ENCODE data around the gene USP7. TPM values are rescaled to one million over a fixed set of nuclear protein-coding genes. Genes with fewer than 3 reads are reported as not detected.

USP7 gene
- total and polyA plus RNA-seq, 12 donors = 22.2 to 84.8 (median 65.7) TPM

DNA sequence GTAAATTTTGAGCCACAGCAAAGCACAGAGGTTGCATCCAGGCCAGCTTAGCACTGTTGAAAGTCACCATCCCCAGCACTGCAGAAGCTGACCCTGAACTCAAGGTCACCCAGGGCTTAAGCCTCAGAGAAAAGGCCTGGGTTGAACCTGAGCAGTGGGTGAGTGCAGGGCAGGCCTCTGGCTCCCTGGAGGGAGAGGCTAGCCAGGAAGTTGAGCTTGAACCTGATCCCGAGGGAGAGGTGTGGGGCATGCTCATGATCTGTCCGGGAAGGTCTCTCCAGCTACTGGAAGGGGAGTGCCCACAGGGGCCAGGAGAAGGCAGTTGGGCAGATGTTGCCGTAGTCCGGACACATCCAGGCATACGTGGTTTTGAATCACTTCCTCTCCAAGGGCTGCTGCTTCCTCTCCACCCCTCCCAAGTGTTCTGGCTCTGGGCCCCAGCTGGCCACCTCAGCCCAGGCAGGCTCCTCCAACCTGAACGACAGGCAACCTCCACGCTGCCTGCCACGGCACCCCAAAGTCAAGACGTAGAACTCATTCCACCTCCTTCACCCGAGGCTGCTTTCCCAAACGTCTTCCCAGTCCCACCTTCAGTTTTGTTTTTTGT, 113.3 kb downstream of the USP7 start:
- intact Hi-C loops (cut with DNase I) = no loop called here
- H3K4me3 ChIP-seq = no peak overlapping the region
- no peaks in the 10 kb centered on the region for H3K27me3 ChIP-seq
- H3K4me1 ChIP-seq = peaks cover 4 to 56% (median 34%) of the 10 kb centered on the region in 9 donors
- TF ChIP-seq, protein P1, sequence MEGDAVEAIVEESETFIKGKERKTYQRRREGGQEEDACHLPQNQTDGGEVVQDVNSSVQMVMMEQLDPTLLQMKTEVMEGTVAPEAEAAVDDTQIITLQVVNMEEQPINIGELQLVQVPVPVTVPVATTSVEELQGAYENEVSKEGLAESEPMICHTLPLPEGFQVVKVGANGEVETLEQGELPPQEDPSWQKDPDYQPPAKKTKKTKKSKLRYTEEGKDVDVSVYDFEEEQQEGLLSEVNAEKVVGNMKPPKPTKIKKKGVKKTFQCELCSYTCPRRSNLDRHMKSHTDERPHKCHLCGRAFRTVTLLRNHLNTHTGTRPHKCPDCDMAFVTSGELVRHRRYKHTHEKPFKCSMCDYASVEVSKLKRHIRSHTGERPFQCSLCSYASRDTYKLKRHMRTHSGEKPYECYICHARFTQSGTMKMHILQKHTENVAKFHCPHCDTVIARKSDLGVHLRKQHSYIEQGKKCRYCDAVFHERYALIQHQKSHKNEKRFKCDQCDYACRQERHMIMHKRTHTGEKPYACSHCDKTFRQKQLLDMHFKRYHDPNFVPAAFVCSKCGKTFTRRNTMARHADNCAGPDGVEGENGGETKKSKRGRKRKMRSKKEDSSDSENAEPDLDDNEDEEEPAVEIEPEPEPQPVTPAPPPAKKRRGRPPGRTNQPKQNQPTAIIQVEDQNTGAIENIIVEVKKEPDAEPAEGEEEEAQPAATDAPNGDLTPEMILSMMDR (IDR thresholded peaks at IDR 0.05) = no peak
- peaks cover 0 to 89% (median 29%) of the 10 kb centered on the region in 9 donors for H3K36me3 ChIP-seq
- H3K27ac ChIP-seq = peak overlapping the region in 9 of 10 donors; percentile 45 to 79 (median 64)
- peak; percentile 71 to 88 (median 78) for ATAC-seq
- 36 to 52% methylated on average over 11 of the region's 11 CpGs for WGBS, 2 donors
- H3K9me3 ChIP-seq = no peaks in the 10 kb centered on the region
- DNase-seq = peak; percentile 57 to 64

DNA sequence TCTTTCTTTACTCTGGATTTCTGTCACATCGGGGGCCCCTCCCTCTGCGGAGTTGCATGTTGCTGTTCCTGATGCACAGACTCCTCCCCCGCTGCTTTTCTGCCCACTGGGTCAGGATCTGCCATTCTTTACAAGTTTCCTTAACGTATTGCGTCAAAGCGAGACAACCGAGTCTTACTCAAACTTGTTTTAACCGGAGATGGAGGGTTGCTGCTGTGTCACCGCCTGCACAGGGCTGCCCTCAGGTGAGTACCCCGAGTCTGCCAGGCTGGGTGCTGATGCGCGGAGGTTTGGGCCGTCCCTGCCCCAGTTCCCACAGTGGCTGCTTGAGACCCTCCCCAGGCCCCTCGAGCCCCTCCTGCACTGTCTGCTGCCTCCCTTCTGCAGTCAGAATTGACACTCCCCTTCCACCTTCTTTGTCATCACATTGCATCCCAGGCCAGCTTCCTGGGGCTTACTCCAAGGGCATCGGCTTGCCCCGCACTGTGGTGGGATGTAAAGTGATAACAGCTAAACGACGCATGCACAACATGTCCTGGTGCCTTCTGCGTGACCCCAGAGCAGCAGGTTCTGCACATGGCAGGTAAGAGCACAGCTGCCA, 114.2 kb downstream of the USP7 start:
- no peaks in the 10 kb centered on the region for H3K27me3 ChIP-seq
- no peak overlapping the region for H3K4me3 ChIP-seq

DNA sequence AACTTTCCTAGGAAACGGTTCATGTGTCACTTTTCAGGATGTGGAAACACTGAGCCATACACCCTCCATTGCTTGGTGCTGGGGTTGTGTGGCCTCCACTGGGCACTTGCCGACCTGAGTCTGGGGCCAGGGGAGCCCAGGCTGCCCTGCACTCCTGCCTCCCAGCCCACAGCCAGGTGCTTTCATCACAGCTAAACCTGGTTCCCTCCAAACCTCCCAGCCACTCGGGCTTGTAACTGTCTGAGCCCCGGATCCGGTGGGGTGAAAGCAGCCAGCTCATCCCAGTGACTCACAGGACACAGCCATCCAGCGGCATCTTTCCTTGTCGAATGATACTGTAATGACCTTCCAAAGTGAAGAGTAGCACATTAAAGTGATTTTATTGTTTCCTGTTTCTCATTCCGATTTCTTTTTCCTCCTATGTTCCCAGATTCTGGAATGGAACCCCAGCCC, 114.7 kb downstream of the USP7 start:
- no peak for ATAC-seq
- H3K4me3 ChIP-seq = no peak overlapping the region
- intact Hi-C loops (cut with DNase I) = no loop called here
- no peaks in the 10 kb centered on the region for H3K27me3 ChIP-seq
- TF ChIP-seq, protein P1 (IDR thresholded peaks at IDR 0.05) = no peak
- peak in 1 of 2 donors; percentile 2 for DNase-seq
- H3K36me3 ChIP-seq = peaks cover 0 to 74% (median 22%) of the 10 kb centered on the region in 9 donors
- H3K27ac ChIP-seq = peak overlapping the region in 3 of 10 donors; percentile 30 to 69 (median 59)
- no peaks in the 10 kb centered on the region for H3K9me3 ChIP-seq
- 78 to 86% methylated on average over 8 of the region's 8 CpGs for WGBS, 2 donors
- H3K4me1 ChIP-seq = peaks cover 4 to 45% (median 34%) of the 10 kb centered on the region in 9 donors

More for the DNA sequence above, 114.2 kb downstream of the USP7 start:
- Histone ChIP-seq H3K4me1 (peaks cover 4 to 49% (median 34%) of the 10 kb centered on the region in 9 donors), H3K36me3 (peaks cover 0 to 80% (median 26%) of the 10 kb centered on the region in 9 donors), H3K27ac (peak overlapping the region in 9 of 10 donors; percentile 38 to 79 (median 61)), H3K9me3 (no peaks in the 10 kb centered on the region)
- WGBS, 2 donors = 80 to 84% methylated on average over 19 of the region's 19 CpGs
- ATAC-seq (no peak), DNase-seq (peak in 1 of 2 donors; percentile 2)
- intact Hi-C loops (cut with DNase I) = no loop called here
- TF ChIP-seq, protein P1 (IDR thresholded peaks at IDR 0.05) = no peak

DNA sequence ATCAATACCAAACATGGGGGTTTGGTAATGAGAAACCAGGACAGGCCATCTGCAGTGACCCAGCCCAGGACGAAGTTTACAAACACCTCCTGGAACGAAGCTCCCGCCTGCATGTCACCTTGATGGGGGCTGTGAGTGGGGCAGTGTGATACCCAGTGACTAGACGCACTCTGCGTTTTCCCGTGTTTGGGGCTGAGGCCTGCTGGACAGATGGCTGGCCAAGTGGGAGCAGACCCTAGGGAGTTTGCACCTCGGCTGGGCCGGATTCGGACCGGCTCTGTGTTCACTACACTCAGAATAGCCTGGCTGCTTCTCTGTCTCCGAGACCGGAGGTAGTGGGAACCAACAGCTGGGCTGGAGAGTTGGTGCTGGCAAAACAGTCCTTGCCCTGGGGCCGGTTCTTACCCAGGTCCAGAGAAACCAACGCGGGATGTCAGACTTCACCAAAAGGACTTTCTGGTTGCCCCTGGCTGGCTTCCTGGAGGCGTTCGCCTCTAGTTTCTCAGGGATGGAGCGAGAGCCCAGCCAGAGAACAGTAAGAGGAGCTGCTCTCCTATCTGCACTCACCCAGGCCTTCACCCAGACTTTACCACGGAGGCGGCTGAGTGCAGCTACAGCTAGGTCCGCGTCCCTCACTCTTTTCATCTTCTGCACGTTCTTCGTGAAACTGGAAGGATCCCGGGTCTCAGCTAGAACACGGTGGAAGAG, 115.3 kb downstream of the USP7 start:
- H3K36me3 ChIP-seq = peaks cover 0 to 69% (median 22%) of the 10 kb centered on the region in 9 donors
- intact Hi-C loops (cut with DNase I) = no loop called here
- H3K4me1 ChIP-seq = peaks cover 4 to 42% (median 33%) of the 10 kb centered on the region in 9 donors
- H3K27ac ChIP-seq = peak overlapping the region in 2 of 10 donors; percentile 20 to 59
- TF ChIP-seq, protein P1 (IDR thresholded peaks at IDR 0.05) = no peak
- ATAC-seq = no peak
- no peaks in the 10 kb centered on the region for H3K9me3 ChIP-seq
- H3K27me3 ChIP-seq = no peaks in the 10 kb centered on the region
- H3K4me3 ChIP-seq = no peak overlapping the region
- peak in 1 of 2 donors; percentile 3 for DNase-seq
- WGBS, 2 donors = 85 to 90% methylated on average over 26 of the region's 26 CpGs
